Activated T-cell treated with anti-CD3 and anti-CD28 coated beads, Interleukin-2, amount 50 U/mL, for 48 hours (primary cell): Measurements from ENCODE around the gene DIP2A.
"Not testable (repeated sequence)": the region's sequence is repeated elsewhere in the genome, so short reads cannot be mapped to it uniquely, and the experiment has no call there.

Experiments used
- DNase-seq, 2 experiments: peaks; one replicate each; pipeline ENCODE4 v3.0.0-alpha.2; 2020

DIP2A gene

GRCh38 chr21:46448855-46449254, 9.8 kb upstream of the DIP2A start:
- not testable (repeated sequence) for DNase-seq

DNA sequence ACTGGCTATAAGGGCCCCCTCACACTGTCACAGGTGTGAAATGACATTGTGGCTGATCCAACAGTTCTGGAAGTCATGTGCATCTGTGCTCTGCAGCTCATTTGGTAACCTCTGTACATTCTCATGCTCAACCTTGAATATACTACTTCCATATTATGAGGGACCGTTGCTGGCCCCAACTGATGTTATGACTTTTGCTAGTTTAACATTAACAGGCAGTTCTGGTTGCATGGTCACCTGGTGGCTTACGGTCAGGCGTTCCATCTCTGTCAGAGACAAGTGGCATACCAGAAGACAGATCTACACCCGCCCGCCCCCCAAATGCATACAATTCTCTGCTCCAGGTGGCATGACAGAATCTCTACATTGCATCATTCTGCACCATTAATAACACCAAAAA, 6.0 kb upstream of the DIP2A start:
- no peak for DNase-seq

DNA sequence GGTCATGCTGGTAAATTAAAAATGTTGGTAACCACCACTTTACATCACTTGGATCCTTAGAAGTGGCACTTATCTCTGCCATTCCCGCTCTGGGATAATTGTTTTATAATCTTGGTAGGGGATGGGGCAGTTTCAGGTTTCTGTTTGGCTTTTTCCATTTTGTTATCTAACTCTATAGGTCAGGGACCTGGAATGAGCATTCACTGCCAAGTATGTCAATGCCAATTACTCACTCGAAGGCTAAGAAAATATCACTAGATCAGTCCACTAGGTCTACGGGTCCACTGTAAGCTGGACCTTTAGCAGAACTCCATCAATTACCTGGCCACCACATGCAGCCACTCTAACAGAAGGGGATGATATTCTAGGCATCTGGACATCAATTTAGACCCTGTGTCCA, 4.5 kb upstream of the DIP2A start:
- DNase-seq: no peak

DNA sequence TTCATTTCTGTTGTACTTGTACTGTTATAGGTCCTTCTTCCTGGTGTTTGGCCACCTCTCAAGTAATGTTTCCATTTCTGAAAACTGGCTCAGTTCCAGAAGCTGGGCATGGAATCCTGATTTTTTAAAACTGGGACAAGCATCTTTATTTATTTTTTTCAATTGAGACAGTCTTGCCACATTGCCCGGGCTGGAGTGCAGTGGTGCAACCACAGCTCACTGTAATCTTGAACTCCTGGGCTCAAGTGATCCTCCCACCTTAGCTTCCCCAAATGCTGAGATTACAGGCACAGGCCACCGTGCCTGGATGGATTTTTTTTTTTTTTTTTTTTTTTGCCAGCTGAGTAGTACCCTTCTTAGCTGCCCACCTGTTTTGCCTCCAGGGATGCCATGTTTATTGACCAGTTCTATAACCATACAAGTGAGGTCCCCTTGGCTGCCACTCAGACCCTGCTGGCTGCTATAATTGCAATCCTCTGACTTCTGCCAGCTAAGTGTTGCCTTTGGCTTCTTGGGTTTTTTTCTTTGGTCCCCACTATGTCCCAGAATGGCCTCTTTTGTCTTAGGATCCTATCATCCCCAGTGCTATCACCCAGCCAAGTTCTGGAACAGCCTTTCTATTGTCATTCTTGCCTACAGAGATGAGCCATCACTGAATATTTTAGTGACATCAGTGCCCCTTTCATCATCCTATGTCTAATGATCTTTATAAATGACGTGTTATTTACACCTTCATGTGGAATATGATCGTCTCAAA, 3.9 kb upstream of the DIP2A start:
- DNase-seq: no peak

DNA sequence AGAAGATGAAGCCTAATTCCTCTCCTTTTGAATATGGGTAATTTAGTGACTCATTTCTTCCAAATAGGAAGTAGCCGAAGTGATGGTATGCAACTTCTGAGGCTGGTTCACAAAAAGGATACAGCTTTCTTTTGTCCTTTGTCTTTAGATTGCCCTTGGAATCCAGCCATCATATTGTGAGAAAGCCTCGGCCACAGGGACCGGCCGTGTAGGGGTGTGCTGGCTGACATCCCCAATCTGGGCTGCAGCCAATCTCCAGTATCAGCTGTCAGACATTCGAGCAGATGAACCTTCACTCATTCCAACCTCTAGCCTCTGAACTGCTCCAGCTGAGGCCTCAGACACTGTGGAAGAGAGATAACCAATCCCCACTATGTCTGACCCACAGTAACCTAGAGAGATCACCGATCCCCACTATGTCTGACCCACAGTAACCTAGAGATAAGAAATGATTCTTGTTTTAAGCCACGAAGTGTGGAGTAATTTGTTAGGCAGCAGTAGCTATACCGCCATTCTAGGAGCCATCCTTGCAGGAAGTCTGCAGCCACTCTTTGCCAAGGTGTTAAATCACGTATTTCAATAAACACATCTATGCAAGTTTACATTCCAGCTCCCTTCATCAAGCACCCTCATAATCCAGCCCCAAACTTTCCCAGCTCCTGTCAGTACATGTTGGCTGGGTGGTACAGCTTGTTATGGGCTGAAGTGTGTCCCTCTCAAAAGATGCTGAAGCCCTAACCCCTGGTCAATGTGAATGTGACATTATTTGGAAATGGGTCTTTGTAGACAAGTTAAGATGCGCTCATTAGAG, 2.9 kb upstream of the DIP2A start:
- no peak for DNase-seq

DNA sequence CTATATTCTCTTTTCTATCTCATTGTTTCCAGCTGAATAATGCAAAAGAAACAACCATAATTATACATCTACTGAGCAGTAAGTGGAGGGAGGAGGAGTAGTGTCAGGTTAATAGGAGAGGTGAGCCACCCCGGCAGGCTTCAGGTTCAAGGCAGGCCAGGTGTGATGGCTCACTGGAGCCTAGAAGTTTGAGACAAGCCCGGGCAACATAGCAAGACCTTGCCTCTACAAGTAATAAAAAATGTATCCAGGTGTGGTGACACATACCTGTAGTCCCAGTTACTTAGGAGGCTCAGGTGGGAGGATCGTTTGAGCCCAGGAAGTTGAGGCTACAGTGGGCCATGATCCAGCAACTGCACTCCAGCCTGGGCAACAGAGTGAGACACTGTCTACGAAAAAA, 1.9 kb upstream of the DIP2A start:
- DNase-seq: no peak

- DNase-seq: no peak
These were observed 833 bp upstream of the DIP2A start for GRCh38 chr21:46457801-46458314.

- no peak for DNase-seq
These were observed 299 bp downstream of the DIP2A start for GRCh38 chr21:46459024-46459355.

GRCh38 chr21:46459356-46460112, 843 bp downstream of the DIP2A start:
- DNase-seq: peak; percentile 39 to 43

DNA sequence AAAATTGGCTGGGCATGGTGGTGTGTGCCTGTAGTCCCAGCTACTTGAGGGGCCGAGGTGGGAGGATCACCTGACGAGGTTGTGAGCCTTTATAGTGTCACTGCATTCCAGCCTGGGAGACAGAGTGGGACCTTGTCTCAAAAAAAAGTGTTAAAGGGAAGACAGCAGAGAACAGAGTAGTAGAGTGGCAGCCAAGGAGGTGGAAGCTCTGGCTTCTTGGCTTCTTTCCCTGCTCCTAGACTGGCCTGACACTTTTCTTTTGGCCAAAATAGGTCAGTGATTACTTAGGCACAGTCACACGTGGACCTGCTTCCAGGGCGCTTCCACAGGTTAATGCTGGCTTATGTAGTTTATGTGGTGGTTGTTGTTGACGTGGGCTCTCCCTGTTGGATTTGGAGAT, 3.2 kb downstream of the DIP2A start:
- no peak for DNase-seq

DNA sequence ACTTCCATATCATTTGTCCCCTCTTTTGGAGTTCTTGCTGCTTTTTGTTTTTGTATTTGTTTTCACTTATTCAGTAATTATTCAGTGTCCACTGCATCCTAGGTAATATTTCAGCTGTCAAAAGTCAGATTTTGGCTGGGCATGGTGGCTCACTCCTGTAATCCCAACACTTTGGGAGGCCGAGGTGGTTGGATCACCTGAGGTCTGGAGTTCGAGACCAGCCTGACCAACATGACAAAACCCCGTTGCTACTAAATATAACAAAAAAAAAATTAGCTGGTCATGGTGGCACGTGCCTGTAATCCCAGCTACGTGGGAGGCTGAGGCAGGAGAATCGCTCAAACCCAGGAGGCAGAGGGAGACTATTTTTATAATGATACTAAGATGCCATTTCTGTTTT, 6.5 kb downstream of the DIP2A start:
- DNase-seq: not testable (repeated sequence)

DNA sequence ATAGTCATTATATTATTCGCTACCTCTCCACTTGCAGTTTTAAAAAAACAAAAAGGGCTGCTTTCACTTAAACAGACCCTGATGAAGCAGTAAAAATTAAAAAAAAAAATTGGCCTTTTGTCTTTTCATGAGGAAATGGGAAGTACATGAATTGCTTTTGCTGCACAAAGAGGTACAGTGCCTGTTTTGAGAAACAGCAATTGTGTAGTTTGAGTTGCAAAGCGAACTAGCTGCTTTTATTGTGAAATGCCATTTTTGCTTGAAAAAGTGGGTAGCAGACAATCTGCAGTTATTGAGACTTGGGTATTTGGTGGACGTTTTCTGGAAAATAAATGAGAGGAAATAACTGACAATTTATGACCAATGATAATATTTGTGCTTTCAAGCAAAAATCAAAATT, 7.0 kb downstream of the DIP2A start:
- DNase-seq: no peak

- no peak for DNase-seq
These were observed 9.6 kb downstream of the DIP2A start for GRCh38 chr21:46468108-46468774.

- no peak for DNase-seq
These were observed 10.6 kb downstream of the DIP2A start for GRCh38 chr21:46469275-46469674.

- no peak for DNase-seq
These were observed 12.8 kb downstream of the DIP2A start for GRCh38 chr21:46471514-46471913.

GRCh38 chr21:46472246-46472645, 13.6 kb downstream of the DIP2A start:
- DNase-seq: no peak

DNA sequence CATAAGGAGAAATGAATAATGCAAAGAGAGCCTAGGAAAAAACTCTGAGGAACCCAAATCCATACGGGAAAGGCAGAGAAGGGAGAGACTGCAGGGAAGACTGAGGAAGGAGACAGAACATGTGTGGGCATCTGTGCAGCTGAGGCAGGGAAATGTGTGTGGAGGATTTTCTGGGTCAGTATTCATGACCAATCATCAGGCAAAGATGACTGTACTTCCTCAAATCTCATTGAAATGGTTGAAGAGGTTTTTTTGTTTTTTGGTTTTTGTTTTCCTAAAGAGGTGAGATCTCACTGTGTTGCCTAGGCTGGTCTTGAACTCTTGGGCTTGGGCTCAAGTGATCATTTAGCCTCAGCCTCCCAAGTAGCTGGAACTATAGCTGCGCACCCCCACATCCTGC, 15.7 kb downstream of the DIP2A start:
- DNase-seq: no peak

DNA sequence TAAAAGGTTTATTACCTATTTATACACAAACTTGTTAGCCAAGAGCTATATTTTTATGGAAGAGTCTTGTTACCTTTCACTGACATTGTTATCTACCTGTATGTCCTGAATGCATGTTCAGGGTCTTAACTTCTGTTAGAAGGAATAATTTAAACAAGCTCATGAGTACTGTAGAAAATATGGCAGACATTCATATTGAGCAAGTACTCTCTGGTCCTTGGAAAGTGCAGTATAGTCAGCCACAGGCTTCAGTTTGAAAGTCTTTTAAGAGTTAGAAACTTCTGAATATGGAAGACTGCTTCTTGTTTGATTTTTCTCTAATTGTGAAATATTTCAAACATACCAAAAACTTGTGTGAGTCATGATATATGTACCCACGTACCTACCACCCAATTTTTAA, 16.6 kb downstream of the DIP2A start:
- no peak for DNase-seq

DNA sequence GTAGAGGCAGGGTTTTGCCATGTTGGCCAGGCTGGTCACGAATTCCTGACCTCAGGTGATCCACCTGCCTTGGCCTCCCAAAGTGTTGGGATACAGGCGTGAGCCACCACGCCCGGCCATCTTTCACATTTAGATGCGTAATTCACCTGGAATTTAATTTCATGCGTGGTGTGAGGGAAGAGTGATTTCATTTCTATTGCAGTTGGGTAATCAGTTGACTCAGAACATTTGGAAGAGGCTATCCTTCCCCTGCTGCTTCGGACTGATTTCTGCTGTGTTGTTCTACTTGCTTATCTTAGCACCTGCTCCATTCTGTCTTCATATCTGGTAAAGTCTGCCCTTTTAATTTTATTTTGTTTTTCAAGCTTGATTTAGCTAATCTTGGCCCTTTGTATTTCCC, 19.1 kb downstream of the DIP2A start:
- no peak for DNase-seq

DNA sequence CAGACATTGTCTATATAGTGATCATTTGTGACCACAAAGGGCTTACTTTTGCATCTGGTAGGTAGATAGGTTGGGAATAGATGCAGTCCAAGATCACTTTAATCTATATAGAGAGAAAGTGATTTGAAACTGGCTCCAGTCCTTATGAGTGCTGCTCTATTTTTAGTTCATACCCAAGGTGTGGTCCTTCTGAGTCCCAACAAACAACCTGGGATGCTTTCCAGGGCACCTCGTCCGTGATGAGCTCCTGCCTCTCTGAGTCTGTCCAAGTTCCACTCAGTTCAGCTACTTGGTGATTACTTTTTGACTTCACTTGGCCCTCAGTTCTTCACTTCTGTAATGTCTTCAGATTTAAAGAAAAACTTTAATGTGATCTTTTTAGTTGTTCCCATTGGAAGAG, 20.2 kb downstream of the DIP2A start:
- DNase-seq: no peak

DNA sequence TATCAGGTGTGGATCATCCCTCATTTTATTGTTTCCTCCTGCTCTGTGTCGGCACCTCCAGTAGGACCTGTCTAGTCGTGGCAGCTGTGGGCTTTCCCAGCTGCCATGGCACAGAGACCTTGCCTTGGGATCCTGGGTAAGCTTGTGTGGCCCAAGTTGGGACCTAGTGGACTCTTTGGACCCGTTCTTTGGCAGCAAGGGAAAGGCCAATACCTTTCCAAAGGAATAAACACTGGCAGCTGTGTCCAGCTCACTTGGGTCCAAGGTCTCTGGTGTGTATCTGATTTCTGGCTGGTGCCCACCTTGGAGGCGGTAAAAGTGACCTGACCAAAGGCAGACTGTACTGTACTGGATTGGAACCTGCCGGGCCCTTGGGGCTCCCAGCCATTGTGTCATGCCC, 21.8 kb downstream of the DIP2A start:
- DNase-seq: no peak

DNA sequence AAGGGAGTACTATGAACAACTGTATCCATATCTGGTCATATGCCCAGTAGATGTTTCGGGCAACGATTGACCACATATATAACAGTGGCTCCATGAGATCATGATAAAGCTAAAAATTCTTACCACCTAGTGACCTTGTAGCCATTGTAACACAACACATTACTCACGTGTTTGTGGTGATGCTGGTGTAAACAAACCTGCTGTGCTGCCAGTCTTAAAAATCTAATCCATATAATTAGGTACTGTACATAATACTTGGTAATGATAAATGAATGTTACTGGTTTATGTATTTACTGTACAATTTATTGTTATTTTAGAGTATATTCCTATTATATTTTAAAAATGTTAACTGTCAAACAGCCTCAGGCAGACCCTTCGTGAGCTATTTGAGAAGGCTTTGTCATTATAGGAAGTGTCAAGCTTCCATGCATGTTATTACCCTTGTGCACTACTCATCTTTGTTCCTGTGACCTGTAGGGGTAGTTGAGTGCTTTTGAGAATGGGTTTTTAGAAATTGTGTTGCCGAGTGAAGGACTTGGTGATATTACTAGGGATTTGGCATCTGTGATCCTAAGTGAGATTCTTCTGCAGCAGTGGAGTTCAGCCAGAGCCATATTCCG, 23.6 kb downstream of the DIP2A start:
- no peak for DNase-seq

DNA sequence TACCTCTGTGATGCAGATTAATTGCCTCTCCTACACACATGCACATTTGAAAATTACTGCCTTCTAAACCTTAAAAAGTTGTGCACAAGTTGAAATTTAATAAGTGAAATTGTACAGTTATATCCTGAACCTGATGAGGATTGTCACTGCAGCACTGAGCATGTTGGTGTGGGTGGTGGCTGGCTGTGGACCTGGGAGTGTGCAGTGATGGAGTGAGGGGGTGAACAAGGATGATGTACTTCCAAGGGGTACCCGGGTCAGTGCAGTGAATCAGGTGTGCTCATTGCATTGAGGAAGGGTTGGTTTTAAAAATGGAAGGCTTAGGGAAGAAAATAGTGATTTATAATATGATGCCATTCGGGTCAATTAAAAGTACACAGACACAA, 24.1 kb downstream of the DIP2A start:
- DNase-seq: no peak
